HG03097 (cell line): ENCODE measurements around the gene ZNF595.
"Not testable (repeated sequence)": the region's sequence is repeated elsewhere in the genome, so short reads cannot be mapped to it uniquely, and the experiment has no call there.

Source experiments
- ATAC-seq: cut with Tn5 transposase; IDR thresholded peaks from one replicate; pipeline ENCODE4 v1.9.1; 2021; ENCODE audit not compliant: unreplicated experiment, low FRiP score

Gene ZNF595

DNA sequence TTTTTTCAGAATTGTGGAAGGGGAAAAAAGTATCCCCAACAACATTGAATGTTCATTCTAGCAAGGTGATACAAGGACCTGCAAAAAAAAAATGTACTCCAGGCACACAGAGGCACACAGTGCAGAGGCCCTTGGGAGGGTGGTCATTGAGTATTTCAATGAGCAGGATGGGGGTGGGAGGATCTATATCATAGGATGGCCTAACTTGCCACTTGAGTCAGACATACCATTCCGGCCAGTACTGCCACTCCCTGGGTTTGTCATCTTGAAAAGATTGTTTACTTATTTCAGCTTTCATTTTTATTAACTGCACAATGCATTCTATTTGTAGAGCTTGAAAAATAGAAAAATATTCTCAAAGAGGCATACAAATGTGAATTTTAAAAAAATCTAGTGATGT is 18.7 kb downstream of the ZNF595 start:
- ATAC-seq, result no peak

DNA sequence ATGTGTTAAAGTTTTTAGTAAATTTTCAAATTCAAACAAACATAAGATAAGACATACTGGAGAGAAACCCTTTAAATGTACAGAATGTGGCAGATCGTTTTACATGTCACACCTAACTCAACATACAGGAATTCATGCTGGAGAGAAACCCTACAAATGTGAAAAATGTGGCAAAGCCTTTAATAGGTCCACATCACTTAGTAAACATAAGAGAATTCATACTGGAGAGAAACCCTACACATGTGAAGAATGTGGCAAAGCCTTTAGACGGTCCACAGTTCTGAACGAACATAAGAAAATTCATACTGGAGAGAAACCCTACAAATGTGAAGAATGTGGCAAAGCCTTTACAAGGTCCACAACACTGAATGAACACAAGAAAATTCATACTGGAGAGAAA is 32.8 kb downstream of the ZNF595 start:
- ATAC-seq, result no peak

DNA sequence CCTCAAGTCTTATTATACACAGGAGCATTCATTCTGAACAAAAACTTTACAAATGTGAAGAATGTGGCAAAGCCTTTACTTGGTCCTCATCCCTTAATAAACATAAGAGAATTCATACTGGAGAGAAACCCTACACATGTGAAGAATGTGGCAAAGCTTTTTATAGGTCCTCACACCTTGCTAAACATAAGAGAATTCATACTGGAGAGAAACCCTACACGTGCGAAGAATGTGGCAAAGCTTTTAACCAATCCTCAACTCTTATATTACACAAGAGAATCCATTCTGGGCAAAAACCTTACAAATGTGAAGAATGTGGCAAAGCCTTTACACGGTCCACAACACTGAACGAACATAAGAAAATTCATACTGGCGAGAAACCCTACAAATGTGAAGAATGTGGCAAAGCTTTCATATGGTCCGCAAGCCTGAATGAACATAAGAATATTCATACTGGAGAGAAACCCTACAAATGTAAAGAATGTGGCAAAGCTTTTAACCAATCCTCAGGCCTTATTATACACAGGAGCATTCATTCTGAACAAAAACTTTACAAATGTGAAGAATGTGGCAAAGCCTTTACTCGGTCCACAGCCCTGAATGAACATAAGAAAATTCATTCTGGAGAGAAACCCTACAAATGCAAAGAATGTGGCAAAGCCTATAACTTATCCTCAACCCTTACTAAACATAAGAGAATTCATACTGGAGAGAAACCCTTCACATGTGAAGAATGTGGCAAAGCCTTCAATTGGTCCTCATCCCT is 33.6 kb downstream of the ZNF595 start:
- not testable (repeated sequence) for ATAC-seq

GRCh38 chr4:98386-98785 is 45.3 kb downstream of the ZNF595 start:
- no peak for ATAC-seq

GRCh38 chr4:99863-100262 is 46.7 kb downstream of the ZNF595 start:
- no peak for ATAC-seq

DNA sequence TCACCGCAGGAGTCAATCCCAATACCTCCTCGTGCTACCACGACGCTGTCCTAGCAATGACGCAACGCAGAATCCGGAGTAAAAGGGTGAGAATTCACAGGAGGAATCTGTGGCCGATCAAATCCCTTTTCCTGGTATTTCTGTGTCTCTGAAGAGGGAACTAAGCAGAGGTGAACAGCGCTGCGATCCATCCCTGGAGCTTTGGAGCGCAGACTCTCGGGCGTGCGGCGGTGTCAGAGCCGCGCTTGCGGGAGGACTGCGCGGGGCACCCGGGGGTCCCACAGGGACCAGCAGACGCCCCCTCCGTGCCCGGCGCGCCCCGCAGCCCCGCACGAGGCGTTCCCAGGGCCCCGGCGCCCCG is 53.9 kb downstream of the ZNF595 start:
- ATAC-seq, result no peak

DNA sequence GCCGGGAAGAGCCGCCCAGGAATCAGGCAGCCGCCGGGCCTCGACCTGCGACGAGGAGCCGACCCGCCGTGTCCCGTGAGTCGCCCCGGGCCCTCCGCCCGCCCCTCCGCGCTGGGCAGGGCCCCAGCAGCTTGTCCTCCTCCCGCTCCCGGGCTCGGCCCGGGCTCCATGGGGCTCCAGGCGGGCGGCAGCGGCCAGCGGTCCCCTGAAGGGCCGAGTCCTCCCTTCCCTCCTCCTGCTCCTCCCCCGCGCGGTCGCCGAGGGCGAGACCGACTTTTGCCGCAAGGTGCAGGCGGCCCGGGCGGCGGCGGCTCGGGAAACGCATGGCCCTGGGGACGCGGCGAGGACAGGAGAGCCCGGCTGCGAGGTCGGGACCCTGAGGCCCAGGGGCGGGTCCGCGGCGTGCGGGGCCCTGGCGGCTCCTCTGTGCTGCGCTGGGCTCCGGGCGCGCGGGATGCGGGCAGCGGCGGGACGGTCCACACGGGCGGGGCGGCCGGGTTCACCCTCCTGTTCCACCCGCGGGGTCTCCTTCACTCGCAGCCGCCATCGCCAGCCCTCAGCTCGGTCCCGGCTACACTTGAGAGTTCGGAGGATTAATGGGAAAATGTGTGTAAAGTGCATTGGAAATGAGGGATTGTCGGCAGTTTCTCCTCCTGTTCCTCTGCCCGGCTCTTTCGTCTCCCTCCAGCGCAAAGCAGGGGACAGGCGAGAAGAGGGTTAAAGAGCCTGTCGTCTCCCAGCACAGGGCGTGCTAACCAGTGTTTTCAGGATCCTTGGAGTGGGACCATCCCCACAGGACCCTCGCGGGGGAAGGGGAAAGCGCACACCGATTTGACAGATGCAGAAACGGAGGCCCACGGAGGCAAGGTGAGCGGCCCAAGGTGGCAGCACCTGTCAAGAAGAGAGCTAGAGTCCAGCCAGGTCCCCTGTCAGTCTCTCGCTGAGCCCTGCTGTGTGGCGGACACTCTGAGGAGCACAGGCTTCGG is 54.6 kb downstream of the ZNF595 start:
- no peak for ATAC-seq

DNA sequence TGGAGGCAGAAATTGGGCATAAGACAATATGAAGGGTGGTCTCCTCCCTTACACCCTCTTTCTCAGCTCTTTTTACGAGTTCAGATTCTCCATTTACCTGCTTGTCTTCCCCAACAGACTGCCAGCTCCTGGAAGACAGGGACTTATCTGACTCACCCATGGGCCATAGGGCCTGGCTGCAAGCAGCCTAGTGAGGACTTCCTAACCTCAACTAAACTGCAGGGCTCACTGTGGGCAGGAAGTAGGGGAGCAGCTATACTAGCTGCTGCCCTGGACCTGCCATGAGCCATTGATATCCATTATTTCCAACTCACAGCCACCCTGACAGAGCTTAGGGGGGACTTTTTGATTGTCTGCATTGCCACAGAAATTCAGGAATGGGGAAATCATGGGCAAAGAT is 59.6 kb downstream of the ZNF595 start:
- no peak for ATAC-seq

DNA sequence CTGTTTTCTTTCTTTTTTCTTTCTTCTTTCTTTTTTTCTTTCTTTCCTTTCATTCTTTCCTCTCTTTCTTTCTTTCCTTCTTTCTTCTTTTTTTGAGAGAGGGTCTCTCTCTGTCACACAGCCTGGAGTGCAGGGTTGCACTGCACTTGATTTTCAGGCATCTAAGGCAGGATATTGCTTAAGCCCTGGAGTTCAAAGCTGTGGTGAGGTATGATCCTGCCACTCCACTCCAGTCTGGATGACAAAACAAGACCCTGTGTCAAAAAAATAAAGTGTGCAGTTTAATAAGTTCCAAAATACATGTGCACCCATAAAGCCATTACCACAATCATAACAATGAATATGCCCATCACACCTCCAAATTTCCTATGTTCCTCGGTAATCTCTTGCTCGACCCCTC is 60.6 kb downstream of the ZNF595 start:
- ATAC-seq, result no peak

GRCh38 chr4:114149-114548 is 61.0 kb downstream of the ZNF595 start:
- ATAC-seq, result no peak

DNA sequence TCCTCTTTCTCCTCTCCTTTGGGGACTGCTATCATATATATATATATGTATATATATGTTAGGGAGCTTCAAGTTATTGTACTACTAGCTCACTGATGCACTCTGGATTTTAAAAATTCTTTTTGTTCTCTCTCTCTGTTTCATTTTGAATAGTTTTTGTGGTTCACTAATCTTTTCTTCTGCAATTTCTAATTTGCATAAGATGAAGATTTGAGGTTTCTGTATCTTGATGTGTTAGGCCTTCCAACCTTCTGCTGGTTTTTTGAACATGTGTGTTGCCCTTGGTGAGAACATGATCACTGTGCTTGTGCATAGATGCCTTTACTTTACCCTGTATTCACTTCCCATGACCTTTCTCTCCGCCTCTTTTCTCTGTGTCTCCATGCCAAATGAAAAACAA is 63.4 kb downstream of the ZNF595 start:
- ATAC-seq, result no peak

- ATAC-seq, result no peak
Measured at GRCh38 chr4:120616-121015, 67.5 kb downstream of the ZNF595 start.

DNA sequence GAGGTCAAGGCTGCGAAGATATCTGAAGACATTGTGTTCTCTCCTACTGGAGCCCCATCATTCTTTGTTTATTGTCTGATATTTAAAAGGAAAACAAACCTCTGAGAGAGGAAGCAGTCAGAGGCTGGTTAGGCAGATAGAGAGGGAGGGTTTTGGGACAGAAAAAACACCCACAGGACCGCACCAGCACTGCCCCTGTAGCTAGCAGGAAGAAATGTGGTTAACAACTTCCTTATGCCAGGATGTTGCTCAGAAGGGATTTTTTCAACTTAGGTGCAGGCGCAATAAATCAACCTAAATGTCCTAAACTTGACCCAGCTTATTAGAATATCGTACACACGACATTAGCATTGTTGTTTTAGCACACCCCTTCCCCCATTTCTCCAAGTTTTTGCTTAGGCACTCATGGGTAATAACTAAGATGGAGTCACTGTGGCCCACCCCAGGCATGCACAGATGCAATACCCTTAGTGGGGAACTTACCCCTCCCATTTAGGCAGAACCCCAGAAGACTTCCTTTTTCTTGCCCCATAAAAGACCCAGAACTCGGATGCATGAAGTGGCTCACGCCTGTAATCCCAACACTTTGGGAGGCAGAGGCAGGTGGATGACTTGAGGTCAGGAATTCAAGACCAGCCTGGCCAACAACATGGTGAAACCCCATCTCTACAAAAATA is 68.4 kb downstream of the ZNF595 start:
- no peak for ATAC-seq

DNA sequence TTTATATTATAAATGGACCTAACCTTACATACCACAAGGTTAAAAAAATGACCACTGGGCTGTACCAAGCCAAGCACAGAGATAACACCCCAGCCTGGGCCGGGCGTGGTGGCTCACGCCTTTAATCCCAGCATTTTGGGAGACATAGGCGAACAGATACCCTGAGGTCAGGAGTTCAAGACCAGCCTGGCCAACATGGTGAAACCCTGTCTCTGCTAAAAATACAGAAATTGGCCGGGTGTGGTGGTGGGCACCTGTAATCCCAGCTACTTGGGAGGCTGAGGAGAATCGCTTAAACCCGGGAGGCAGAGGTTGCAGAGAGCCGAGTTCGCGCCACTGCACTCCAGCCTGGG is 70.8 kb downstream of the ZNF595 start:
- not testable (repeated sequence) for ATAC-seq

DNA sequence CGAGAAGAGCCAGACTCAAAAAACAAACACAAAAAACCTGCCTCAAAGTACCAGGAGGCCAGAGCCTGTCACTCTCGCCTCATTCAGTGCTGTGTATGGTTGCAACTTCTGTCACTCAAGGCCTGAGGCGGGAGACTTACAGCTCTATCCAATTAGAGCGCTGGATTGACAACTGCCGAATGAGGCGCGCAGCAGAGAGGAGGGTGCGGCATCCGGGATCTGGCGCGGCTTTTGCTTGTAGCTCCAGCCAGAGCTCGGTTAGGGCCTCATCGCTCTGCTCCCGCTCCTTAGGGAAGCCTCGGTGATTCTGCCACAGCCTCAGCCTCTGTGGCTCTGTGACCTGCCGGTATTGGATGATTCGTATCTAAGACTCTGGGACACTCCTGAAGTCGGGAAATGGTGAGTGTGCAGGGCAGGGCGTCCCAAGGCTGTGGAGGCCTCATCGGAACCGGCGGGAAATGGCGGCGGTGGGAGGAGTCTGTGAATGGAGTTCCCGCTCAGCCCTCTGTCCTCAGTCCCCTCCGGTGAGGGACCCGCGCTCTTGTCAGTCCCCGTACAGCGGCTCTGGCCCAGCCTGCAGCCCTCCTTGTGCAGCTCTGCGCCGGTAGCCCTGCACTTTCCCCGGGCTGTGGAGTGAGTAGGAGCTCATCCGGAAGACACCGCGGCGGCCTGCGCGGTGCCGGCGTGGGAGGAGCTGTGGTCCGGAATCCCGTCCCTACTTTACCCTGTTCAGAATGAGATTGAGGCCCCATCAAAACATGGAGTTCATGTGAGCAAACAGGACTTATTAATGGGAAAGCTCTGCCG is 71.4 kb downstream of the ZNF595 start, which contains the start of gene ZNF718:
Gene ZNF718, plus strand, starts transcription at position 227 of the 807 bp plus-strand sequence. Its CDS starts 170 bp downstream, at position 397.
- peak; percentile 99 for ATAC-seq

- peak; percentile 4 for ATAC-seq
Measured at GRCh38 chr4:125091-125771, 72.1 kb downstream of the ZNF595 start.

- ATAC-seq, result no peak
Measured at GRCh38 chr4:125833-126232, 72.7 kb downstream of the ZNF595 start.

GRCh38 chr4:132483-132882 is 79.4 kb downstream of the ZNF595 start:
- no peak for ATAC-seq
